HS-27A (cell line): ENCODE data around the gene USP13.

Experiments
- DNase-seq: peaks from one replicate; pipeline ENCODE4 v3.0.0-alpha.2; 2012; ENCODE audit warnings: low read depth, missing footprints

USP13 gene

GRCh38 chr3:179697736-179698332 lies 45.0 kb downstream of the USP13 start:
- DNase-seq: no peak

DNA sequence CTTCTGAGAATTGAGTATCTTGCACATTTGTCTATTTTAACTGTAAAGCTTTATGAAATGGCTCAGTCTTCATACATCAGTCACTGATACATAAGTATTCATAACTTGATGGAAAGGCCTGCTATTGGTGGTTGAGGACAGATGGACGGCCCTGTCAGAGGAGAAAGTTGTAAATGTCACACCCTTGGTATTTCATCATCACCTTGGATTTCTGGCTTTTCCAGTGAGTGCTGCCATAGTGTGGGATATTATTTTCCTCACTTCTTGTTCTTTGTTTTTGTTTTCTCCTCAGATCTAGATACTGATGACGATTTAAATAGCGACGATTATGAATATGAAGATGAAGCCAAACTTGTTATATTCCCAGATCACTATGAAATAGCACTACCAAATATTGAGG lies 47.9 kb downstream of the USP13 start:
- DNase-seq: no peak

GRCh38 chr3:179701176-179701827 lies 48.5 kb downstream of the USP13 start:
- DNase-seq: no peak

DNA sequence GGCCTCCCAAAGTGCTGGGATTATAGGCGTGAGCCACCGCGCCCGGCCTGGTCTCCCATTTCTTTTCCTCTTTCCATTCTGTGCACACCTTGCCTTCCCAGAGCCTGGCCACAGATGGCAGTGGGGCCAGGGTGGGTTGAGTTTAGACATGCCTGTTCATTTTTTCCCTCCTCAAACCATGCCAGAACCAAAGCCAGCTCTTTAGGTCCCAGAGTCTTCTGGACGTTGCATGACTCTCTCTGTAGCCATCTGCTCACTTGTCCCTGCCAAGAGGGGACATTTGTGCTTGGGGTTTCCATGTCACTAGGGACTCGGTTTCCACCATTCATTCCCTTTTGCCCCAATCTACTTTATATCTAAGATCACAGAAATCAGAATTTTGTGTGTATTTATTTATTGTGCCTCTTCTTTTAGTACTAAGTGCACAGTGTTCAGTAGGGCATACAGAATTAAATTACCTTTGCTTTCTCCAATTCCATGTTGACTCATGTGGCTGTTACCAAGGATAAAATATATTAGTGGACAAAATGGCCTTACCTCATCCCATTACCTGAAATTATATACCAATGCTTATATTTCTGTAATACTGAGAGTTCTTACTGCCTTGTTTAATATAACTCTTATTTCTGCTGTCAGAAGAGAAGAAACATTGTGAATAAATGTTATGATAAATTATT lies 49.6 kb downstream of the USP13 start:
- no peak for DNase-seq

DNA sequence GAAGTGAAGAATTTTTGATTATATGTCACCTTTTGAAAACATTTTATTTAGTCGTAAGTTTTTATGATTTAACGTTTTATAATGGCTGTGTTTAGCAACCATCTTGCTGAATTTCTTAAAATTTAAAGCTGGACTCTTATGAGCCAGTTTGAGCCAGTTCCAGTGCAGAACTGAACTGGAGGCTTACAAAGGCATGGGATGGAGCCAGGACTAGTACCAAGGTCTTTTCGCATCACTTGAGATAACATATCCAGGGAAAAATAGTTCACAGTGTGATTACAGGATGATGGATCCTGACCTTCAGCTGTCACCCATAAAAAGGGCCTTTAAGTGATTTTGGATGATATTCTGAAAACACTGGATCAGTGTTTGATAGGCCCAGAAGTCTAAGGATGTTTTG lies 51.0 kb downstream of the USP13 start:
- no peak for DNase-seq

- no peak for DNase-seq
Observed at GRCh38 chr3:179706233-179706632, 53.4 kb downstream of the USP13 start.

GRCh38 chr3:179710079-179710478 lies 57.2 kb downstream of the USP13 start:
- DNase-seq: no peak

GRCh38 chr3:179713643-179714090 lies 60.8 kb downstream of the USP13 start:
- DNase-seq: no peak

- DNase-seq: no peak
Observed at GRCh38 chr3:179715582-179715981, 62.7 kb downstream of the USP13 start.

DNA sequence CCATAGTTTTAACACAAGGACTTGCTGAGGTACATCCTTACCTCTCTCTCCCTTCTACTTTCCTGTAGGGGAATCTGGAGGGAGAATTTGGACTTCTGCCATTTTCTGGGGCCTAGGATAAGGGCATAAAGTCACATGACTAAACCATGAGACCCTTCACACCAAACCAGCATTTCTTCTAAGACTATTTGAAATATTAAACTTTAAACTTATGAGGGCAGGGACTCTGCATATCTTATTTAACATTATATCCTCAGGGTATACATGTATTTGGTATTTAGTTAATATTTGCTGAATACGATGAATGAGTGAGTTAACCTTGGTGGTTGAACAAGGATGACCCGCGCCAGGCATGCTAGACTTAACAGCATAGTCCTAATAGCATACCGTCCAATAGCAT lies 63.4 kb downstream of the USP13 start:
- DNase-seq: no peak

DNA sequence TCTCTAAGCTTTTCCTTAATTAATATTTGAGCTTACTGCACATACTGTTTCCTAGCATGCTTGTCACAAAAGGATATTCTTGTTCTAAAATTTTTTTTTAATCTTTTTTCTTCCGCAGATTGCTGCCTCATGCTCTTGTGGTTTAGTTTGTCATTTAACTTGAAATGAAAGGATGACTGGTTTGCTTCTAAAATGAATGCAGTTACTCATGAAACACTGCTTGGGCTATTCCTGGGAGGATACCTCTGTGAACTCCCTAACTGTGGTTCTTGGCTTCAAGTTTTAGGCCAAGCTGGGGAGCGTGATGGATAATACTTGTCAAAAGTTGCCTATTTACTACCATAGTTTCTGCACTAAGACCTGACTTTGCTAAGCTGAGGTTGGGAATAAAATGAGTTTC lies 64.0 kb downstream of the USP13 start:
- no peak for DNase-seq

GRCh38 chr3:179717219-179717618 lies 64.4 kb downstream of the USP13 start:
- no peak for DNase-seq

- DNase-seq: no peak
Observed at GRCh38 chr3:179719048-179719734, 66.4 kb downstream of the USP13 start.

DNA sequence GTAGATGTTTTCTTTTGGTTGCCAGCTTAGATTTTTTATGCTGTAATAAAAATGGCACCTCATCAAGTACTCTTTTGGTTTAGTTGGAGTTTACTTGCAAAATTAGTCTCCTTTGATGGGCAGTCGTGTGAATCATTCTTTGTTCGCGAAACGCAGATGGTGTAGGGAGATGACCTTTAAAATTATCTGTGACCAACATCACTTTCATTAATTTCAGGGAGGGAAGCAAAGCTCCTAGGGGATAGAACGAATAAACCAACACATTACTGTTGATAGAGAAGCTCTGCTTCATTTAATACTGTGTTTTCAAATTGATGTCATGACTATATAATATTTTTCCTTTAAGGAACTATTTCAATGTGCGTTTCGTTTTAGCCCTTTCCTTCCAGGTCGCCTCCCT lies 67.4 kb downstream of the USP13 start:
- no peak for DNase-seq

- DNase-seq: no peak
Observed at GRCh38 chr3:179723617-179724016, 70.8 kb downstream of the USP13 start.

GRCh38 chr3:179726075-179726699 lies 73.3 kb downstream of the USP13 start:
- no peak for DNase-seq

- no peak for DNase-seq
Observed at GRCh38 chr3:179729086-179729485, 76.2 kb downstream of the USP13 start.

- no peak for DNase-seq
Observed at GRCh38 chr3:179729981-179730380, 77.1 kb downstream of the USP13 start.

DNA sequence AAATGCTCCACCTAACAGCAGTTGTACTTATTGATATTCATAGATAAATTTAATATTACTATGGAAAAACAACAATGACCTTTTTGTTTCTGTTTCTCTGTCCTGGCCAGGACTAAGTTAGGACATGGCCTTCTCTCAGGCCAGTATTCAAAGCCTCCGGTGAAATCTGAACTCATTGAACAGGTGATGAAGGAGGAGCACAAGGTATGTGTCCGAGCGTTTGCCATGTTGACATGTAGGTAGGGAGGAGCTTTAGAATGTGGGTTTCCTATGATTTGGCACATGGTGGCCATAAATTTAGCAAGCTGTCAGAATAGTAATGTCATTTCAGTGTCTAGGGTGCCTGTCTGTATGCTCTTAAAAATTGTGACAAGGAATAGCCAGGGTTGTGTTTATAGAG lies 77.7 kb downstream of the USP13 start:
- no peak for DNase-seq

- DNase-seq: no peak
Observed at GRCh38 chr3:179731544-179731943, 78.7 kb downstream of the USP13 start.

DNA sequence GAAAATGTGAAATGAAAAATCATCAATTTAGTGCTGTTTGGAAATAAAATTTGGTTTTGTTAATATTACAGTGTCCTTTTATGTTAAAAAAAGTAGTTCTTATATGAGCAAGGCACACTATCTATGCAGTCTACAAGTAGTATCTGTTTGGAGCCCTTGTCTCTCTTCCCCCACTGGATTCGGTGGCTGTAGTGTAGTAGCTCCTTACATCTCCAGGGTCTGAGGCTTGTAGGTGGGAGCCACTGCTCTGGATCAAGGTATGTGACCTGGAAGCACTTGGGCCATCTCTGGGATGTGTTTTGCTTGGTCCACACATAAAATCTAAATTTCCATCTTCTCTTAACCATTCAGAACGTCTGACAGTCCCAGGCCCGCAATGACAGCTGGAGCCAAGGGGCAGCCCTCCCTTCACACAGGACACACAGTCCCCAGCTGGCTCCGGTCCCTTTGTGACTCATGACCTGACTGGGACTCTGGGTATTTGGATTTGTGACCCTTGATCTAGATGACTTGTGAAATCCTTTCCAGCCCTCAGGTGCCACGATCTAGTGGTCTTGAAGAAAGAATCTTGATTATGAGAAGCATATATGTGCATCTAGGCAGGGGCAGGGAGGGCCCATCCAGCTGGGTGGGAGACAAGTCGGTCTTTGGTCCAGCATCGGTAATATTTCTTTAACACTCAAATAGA lies 80.0 kb downstream of the USP13 start:
- DNase-seq: no peak

GRCh38 chr3:179733797-179734196 lies 81.0 kb downstream of the USP13 start:
- no peak for DNase-seq
